Kidney (tissue), 14 donors: ENCODE results near the gene AR. TPM values are rescaled to one million over a fixed set of nuclear protein-coding genes. Genes with fewer than 3 reads are reported as not detected.

ENCODE experiments used
- DNase-seq, 5 donors: peaks; one replicate each; pipeline ENCODE4 v3.0.0-alpha.2; 2013 to 2020
- FAIRE-seq: peaks from 2 replicates; lab custom pipeline; 2012; peaks lifted over from hg19 to GRCh38; lab: Jason Lieb, UNC
- H3K27ac ChIP-seq, 2 donors: one replicate each; pipeline ENCODE4 v1.7.0; 2013; ENCODE audit warnings: low read depth in 2 of 2, low read length in 2 of 2, inconsistent platforms in 1 of 2
- H3K27me3 ChIP-seq: one replicate; pipeline ENCODE4 v1.7.1; 2013; ENCODE audit warnings: low read length, inconsistent platforms; ENCODE audit not compliant: control insufficient read depth, insufficient read depth
- H3K36me3 ChIP-seq, 3 donors: one replicate each; pipeline versions ENCODE4 v1.7.0 to v1.7.1; 2013; ENCODE audit warnings: low read length in 3 of 3, control low read depth in 1 of 3, inconsistent platforms in 1 of 3; ENCODE audit not compliant: insufficient read depth in 3 of 3, control insufficient read depth in 2 of 3
- H3K4me1 ChIP-seq, 3 donors: one replicate each; pipeline versions ENCODE4 v1.7.0 to v1.7.1; 2013; ENCODE audit warnings: low read length in 3 of 3, inconsistent platforms in 1 of 3, low read depth in 1 of 3; ENCODE audit not compliant: control insufficient read depth in 2 of 3, insufficient read depth in 2 of 3
- H3K4me3 ChIP-seq, 3 donors: one replicate each; pipeline versions ENCODE4 v1.7.0 to v1.8.1; 2013; ENCODE audit warnings: low read length in 3 of 3, control low read depth in 1 of 3, inconsistent platforms in 1 of 3
- H3K9ac ChIP-seq, 3 donors: one replicate each; pipeline versions ENCODE4 v1.7.0 to v1.7.1; 2013; ENCODE audit warnings: low read length in 3 of 3, control low read depth in 1 of 3, inconsistent platforms in 1 of 3
- H3K9me3 ChIP-seq, 3 donors: one replicate each; pipeline versions ENCODE4 v1.7.0 to v1.7.1; 2013; ENCODE audit warnings: low read length in 3 of 3, control low read depth in 1 of 3, inconsistent platforms in 1 of 3; ENCODE audit not compliant: control insufficient read depth in 2 of 3, insufficient read depth in 1 of 3
- CTCF ChIP-seq: IDR thresholded peaks from 3 replicates; pipeline ENCODE4 v1.5.1; 2012; ENCODE audit warnings: mild to moderate bottlenecking, moderate library complexity, borderline replicate concordance; ENCODE audit not compliant: insufficient read depth; ENCODE audit errors: extremely low read depth
- intact Hi-C: fragments of 100-400 bp; cut with DNase I; formaldehyde crosslinking; loops from one replicate; pipeline ENCODE4 v1.11.1; 2022
- polyA plus RNA-seq: library from polyadenylated mRNA; stranded (reverse); fragments of 350-450 nt; fragmentation: Illumina TruSeq; extraction: RNeasy Lipid Tissue Mini Kit (QIAGEN cat#74804); gene quantifications from one replicate; pipeline ENCODE4 v1.2.3, GENCODE V29; 2014; ENCODE audit warnings: low read depth, low replicate concordance; ENCODE audit not compliant: insufficient read depth
- total RNA-seq: library from RNA; stranded (reverse); fragmentation: NEBNext Ultra II Directional; extraction: Animal tissue kit (Norgen Biotek cat#: 25700); gene quantifications from one replicate; pipeline ENCODE4 v1.2.1, GENCODE V29; 2021
- donor health status: control.
- donor health status: control.
- donor health status: control.
- donor health status: control.
- donor health status: control.
- donor health status: DM: yes; HTN: yes; CAD: no.
- donor health status: Normal renal cell carcinoma (clear cell type).

The AR gene
- total and polyA plus RNA-seq, 2 donors from 2014 or later = 1.6 to 13.6 TPM

- Histone ChIP-seq H3K9me3 (no peaks in the 10 kb centered on the region), H3K9ac (no peak overlapping the region), H3K36me3 (no peaks in the 10 kb centered on the region), H3K4me1 (no peaks in the 10 kb centered on the region), H3K27me3 (no peaks in the 10 kb centered on the region), H3K4me3 (no peak overlapping the region), H3K27ac (no peak overlapping the region)
- DNase-seq (no peak), FAIRE-seq (no peak)
- TF ChIP-seq CTCF = no peak
- intact Hi-C loops = no loop called here
Measured at GRCh38 chrX:67673741-67674274, 130.0 kb downstream of the AR start.

GRCh38 chrX:67674741-67675140, 130.9 kb downstream of the AR start:
- H3K4me3 ChIP-seq = no peak overlapping the region
- no peak for FAIRE-seq
- H3K4me1 ChIP-seq = no peaks in the 10 kb centered on the region
- no peaks in the 10 kb centered on the region for H3K36me3 ChIP-seq
- no peak for TF ChIP-seq CTCF
- H3K27me3 ChIP-seq = no peaks in the 10 kb centered on the region
- DNase-seq = no peak
- no peaks in the 10 kb centered on the region for H3K9me3 ChIP-seq
- no peak overlapping the region for H3K9ac ChIP-seq
- no peak overlapping the region for H3K27ac ChIP-seq
- intact Hi-C loops = no loop called here

- Histone ChIP-seq H3K9me3 (peaks cover 0 to 3% (median 0%) of the 10 kb centered on the region in 3 donors), H3K9ac (no peak overlapping the region), H3K27me3 (no peaks in the 10 kb centered on the region), H3K4me3 (no peak overlapping the region), H3K4me1 (no peaks in the 10 kb centered on the region), H3K36me3 (no peaks in the 10 kb centered on the region), H3K27ac (no peak overlapping the region)
- intact Hi-C loops = no loop called here
- FAIRE-seq (no peak), DNase-seq (no peak)
- no peak for TF ChIP-seq CTCF
Measured at GRCh38 chrX:67684136-67684535, 140.3 kb downstream of the AR start.

GRCh38 chrX:67692246-67692645, 148.4 kb downstream of the AR start:
- Histone ChIP-seq H3K9me3 (no peaks in the 10 kb centered on the region), H3K9ac (no peak overlapping the region), H3K27me3 (no peaks in the 10 kb centered on the region), H3K4me1 (no peaks in the 10 kb centered on the region), H3K4me3 (no peak overlapping the region), H3K36me3 (no peaks in the 10 kb centered on the region), H3K27ac (no peak overlapping the region)
- TF ChIP-seq CTCF = no peak
- intact Hi-C loops = no loop called here
- FAIRE-seq (no peak), DNase-seq (no peak)
